Cerebellar cortex (tissue), 1 donor: ENCODE measurements around the gene DSCAM.
"Not testable (repeated sequence)": the region's sequence is repeated elsewhere in the genome, so short reads cannot be mapped to it uniquely, and the experiment has no call there.

Experiments used
- DNase-seq: peaks from one replicate; pipeline ENCODE4 v3.0.0-alpha.2; 2015; ENCODE audit warnings: low spot score

The DSCAM gene

GRCh38 chr21:40385883-40386282 lies 461.1 kb downstream of the DSCAM start:
- no peak for DNase-seq

GRCh38 chr21:40383951-40384350 lies 463.0 kb downstream of the DSCAM start:
- no peak for DNase-seq

- no peak for DNase-seq
These were observed 465.8 kb downstream of the DSCAM start for GRCh38 chr21:40381111-40381510.

- DNase-seq, result no peak
These were observed 466.8 kb downstream of the DSCAM start for GRCh38 chr21:40379881-40380810.

- no peak for DNase-seq
These were observed 469.8 kb downstream of the DSCAM start for GRCh38 chr21:40377135-40377534.

- no peak for DNase-seq
These were observed 473.2 kb downstream of the DSCAM start for GRCh38 chr21:40373761-40374160.

GRCh38 chr21:40372506-40372905 lies 474.5 kb downstream of the DSCAM start:
- no peak for DNase-seq

GRCh38 chr21:40371329-40371728 lies 475.6 kb downstream of the DSCAM start:
- DNase-seq, result no peak

GRCh38 chr21:40356644-40357043 lies 490.3 kb downstream of the DSCAM start:
- DNase-seq, result no peak

- DNase-seq, result no peak
These were observed 491.9 kb downstream of the DSCAM start for GRCh38 chr21:40355076-40355475.

- no peak for DNase-seq
These were observed 496.0 kb downstream of the DSCAM start for GRCh38 chr21:40351006-40351405.

GRCh38 chr21:40349591-40349990 lies 497.4 kb downstream of the DSCAM start:
- no peak for DNase-seq

- DNase-seq, result no peak
These were observed 501.1 kb downstream of the DSCAM start for GRCh38 chr21:40345711-40346321.

- no peak for DNase-seq
These were observed 506.6 kb downstream of the DSCAM start for GRCh38 chr21:40340357-40340756.

- DNase-seq, result no peak
These were observed 507.9 kb downstream of the DSCAM start for GRCh38 chr21:40339050-40339449.

- DNase-seq, result no peak
These were observed 509.0 kb downstream of the DSCAM start for GRCh38 chr21:40337981-40338380.

- no peak for DNase-seq
These were observed 511.3 kb downstream of the DSCAM start for GRCh38 chr21:40335704-40336103.

GRCh38 chr21:40334159-40334558 lies 512.8 kb downstream of the DSCAM start:
- no peak for DNase-seq

GRCh38 chr21:40333731-40334130 lies 513.2 kb downstream of the DSCAM start:
- DNase-seq, result no peak

- no peak for DNase-seq
These were observed 515.2 kb downstream of the DSCAM start for GRCh38 chr21:40331804-40332203.

- DNase-seq, result peak; percentile 68
These were observed 515.8 kb downstream of the DSCAM start for GRCh38 chr21:40331172-40331571.

- no peak for DNase-seq
These were observed 522.6 kb downstream of the DSCAM start for GRCh38 chr21:40324389-40324788.

- not testable (repeated sequence) for DNase-seq
These were observed 526.2 kb downstream of the DSCAM start for GRCh38 chr21:40320718-40321117.
